ENCODE results near the gene LRRK2. TPM values are rescaled to one million over a fixed set of nuclear protein-coding genes. Genes with fewer than 3 reads are reported as not detected.
A peak's percentile ranks its signal among the peaks of the same experiment; 100 is the strongest.

The LRRK2 gene
- total and polyA plus RNA-seq, 10 of the 15 experiments (the other 5 are each of a cell fraction or from before 2014, with no cell fraction given), result 0.80 to 32.6 (median 1.4) TPM

- no peak overlapping the region for H2AFZ ChIP-seq (ENCODE audit: control insufficient read depth, low read depth, low read length)
- no peak overlapping the region for H3K9ac ChIP-seq (ENCODE audit: control insufficient read depth, insufficient read depth, low read length)
- no peak for DNase-seq (ENCODE audit: low read depth, low spot score)
- 94% methylated on average over 1 of the region's 1 CpG for WGBS (ENCODE audit: insufficient coverage, insufficient replicate concordance, low lambda C conversion rate, missing lambda C conversion rate)
- ATAC-seq, result no peak
- no peak overlapping the region for H3K27ac ChIP-seq (ENCODE audit: control insufficient read depth, insufficient read depth)
- no TSS peak for BruUV-seq (replicated peaks)
- peaks cover 13% of the 10 kb centered on the region for H3K4me1 ChIP-seq (ENCODE audit: control insufficient read depth, insufficient read depth, low read length)
- FAIRE-seq, result no peak
- no peaks in the 10 kb centered on the region for H3K36me3 ChIP-seq (ENCODE audit: control insufficient read depth in 2 of 2, insufficient read depth in 2 of 2, low read length in 1 of 2)
- TF ChIP-seq CREM (IDR thresholded peaks at IDR 0.05; ENCODE audit: low read depth), result no peak
- TF ChIP-seq NR2C2 (IDR thresholded peaks at IDR 0.05; ENCODE audit: borderline replicate concordance, control insufficient read depth, insufficient read length, low read depth), result no peak
- TF ChIP-seq NKRF (conservative IDR thresholded peaks at IDR 0.05), result peak; percentile 43; the same call in 1 of the 2 replicates
- TF ChIP-seq FOXK2 (IDR thresholded peaks at IDR 0.05), result no peak
- TF ChIP-seq POLR2AphosphoS2 (IDR thresholded peaks at IDR 0.05; ENCODE audit: low read depth, low read length), result no peak
- no peak for TF ChIP-seq IRF4 (IDR thresholded peaks at IDR 0.05; ENCODE audit: low read depth, low read length)
- no peak for TF ChIP-seq RAD51 (IDR thresholded peaks at IDR 0.05)
- no peak for TF ChIP-seq TARDBP (IDR thresholded peaks at IDR 0.05; ENCODE audit: borderline replicate concordance)
- TF ChIP-seq RB1 (IDR thresholded peaks at IDR 0.05; ENCODE audit: borderline replicate concordance), result no peak
- TF ChIP-seq ZNF217 (IDR thresholded peaks at IDR 0.05), result peak; percentile 79
- H3K79me2 ChIP-seq (ENCODE audit: control insufficient read depth, insufficient read depth, low read length), result no peaks in the 10 kb centered on the region
- peaks cover 0 to 17% of the 10 kb centered on the region in 2 experiments; a peak in 1 of 4 replicates for H3K27me3 ChIP-seq (replicated peaks in 1 of 2; ENCODE audit: control insufficient read depth in 2 of 2, insufficient read depth in 2 of 2, low read length in 1 of 2)
- H3K4me3 ChIP-seq, result no peak overlapping the region
- H4K20me1 ChIP-seq (ENCODE audit: control insufficient read depth, insufficient read depth), result no peaks in the 10 kb centered on the region
- H3K9me3 ChIP-seq (replicated peaks; ENCODE audit: control insufficient read depth, insufficient read depth, low read length), result no peaks in the 10 kb centered on the region; the same call in 1 of the 3 replicates
- H3K4me2 ChIP-seq (ENCODE audit: control insufficient read depth, insufficient read depth), result no peak overlapping the region
- in situ Hi-C loops (cut with MboI), result loop anchor here (5.0 kb wide), 1 partner anchor 60 kb away; no protein-coding TSS in a partner anchor
- intact Hi-C loops (cut with micrococcal nuclease; ENCODE audit: unreplicated experiment), result loop anchor here (2.0 to 10.0 kb wide), 4 partner anchors 35 to 613 kb away; partner anchors contain the start of gene ABCD2
- CTCF ChIA-PET, result interaction anchor here (0.9 to 1.5 kb wide), 2 partner anchors 34 to 41 kb away, joined by 4 to 5 read pairs; no protein-coding TSS in a partner anchor
- SMC1A ChIA-PET (ENCODE audit: uncharacterized antibody, unreplicated experiment), result interaction anchor here (1.1 to 2.2 kb wide), 9 partner anchors 11 to 61 kb away, joined by 3 to 17 read pairs (median 6); no protein-coding TSS in a partner anchor
- RAD21 ChIA-PET (ENCODE audit: unreplicated experiment), result interaction anchor here (1.8 to 5.2 kb wide), 3 partner anchors 18 to 59 kb away, joined by 5 to 40 read pairs (median 15); no protein-coding TSS in a partner anchor
- POLR2A ChIA-PET, result interaction anchor here (1.2 to 3.1 kb wide), 2 partner anchors 19 to 73 kb away, joined by 3 to 15 read pairs; no protein-coding TSS in a partner anchor
These were observed 2.6 kb downstream of the LRRK2 start for GRCh38 chr12:40227447-40227846.
